Epithelial cell of proximal tubule (primary cell): ENCODE data around the gene HOXB3. TPM values are rescaled to one million over a fixed set of nuclear protein-coding genes. Genes with fewer than 3 reads are reported as not detected.

ENCODE experiments used
- DNase-seq: peaks from one replicate; pipeline ENCODE4 v3.0.0-alpha.2; 2011; ENCODE audit warnings: low read depth
- H3K4me3 ChIP-seq: 2 replicates; pipeline ENCODE4 v1.5.1; 2011; ENCODE audit warnings: low read depth, mild to moderate bottlenecking, low read length
- total RNA-seq: library from RNA; depleted of rRNA; stranded (reverse); fragments of >200 nt; gene quantifications from 2 replicates; pipeline ENCODE4 v1.2.3, GENCODE V29; 2015
- TF ChIP-seq, protein P1 (sequence below): conservative IDR thresholded peaks from 2 replicates; pipeline ENCODE4 v1.5.1; 2012; ENCODE audit warnings: low read depth, mild to moderate bottlenecking, low read length

HOXB3 gene
- total RNA-seq, 1 donor from 2014 or later = 49.9 TPM

DNA sequence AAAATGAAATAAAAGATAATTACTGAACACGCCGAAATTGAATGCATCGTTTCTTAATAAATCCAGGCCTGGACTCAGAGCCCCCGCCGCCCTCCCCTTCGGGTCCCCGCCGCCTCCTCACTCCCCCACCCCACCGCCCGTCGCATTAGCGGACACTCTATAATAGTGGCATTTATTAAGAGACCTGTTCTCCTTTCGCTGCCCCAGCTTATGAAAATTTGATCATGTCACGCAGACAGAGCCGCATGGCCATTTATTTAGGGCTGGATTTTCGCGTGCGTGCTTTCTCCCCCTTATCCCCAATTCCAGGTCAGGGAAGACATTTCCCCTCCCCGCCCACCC, 38.9 kb downstream of the HOXB3 start:
- DNase-seq = no peak
- no peak overlapping the region for H3K4me3 ChIP-seq
- TF ChIP-seq, protein P1, sequence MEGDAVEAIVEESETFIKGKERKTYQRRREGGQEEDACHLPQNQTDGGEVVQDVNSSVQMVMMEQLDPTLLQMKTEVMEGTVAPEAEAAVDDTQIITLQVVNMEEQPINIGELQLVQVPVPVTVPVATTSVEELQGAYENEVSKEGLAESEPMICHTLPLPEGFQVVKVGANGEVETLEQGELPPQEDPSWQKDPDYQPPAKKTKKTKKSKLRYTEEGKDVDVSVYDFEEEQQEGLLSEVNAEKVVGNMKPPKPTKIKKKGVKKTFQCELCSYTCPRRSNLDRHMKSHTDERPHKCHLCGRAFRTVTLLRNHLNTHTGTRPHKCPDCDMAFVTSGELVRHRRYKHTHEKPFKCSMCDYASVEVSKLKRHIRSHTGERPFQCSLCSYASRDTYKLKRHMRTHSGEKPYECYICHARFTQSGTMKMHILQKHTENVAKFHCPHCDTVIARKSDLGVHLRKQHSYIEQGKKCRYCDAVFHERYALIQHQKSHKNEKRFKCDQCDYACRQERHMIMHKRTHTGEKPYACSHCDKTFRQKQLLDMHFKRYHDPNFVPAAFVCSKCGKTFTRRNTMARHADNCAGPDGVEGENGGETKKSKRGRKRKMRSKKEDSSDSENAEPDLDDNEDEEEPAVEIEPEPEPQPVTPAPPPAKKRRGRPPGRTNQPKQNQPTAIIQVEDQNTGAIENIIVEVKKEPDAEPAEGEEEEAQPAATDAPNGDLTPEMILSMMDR = no peak

DNA sequence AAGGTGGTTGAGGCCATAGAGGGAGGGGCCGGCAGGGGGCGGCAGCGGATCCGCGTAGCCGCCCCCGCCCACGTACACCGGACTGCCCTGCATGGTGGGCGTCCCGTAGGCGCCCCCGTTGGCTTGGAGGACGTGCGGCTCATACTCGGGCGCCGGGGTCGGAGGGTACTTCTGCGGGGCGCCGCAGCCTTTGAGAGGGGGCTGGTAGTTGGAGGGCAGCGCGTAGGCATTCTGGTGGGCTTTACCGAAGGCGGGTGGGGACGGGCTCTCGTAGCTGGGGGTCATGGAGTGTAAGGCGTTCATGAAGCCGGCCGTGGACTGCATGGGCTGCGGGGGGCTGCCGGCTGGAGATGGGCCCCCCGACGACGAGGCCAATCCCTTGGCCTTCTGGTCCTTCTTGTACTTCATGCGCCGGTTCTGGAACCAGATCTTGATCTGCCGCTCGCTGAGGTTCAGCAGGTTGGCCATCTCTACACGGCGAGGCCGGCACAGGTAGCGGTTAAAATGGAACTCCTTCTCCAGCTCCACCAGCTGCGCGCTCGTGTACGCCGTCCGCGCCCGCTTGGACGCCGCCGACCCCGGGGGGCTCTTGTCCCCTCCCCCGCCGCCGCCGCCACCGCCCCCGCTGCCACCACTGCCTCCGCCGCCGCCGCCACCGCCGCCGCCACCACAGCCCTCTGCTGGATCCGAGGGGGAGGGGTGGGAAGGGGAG, 39.4 kb downstream of the HOXB3 start:
- peak overlapping the region; percentile 9 for H3K4me3 ChIP-seq
- DNase-seq = no peak
- TF ChIP-seq, protein P1 = no peak

DNA sequence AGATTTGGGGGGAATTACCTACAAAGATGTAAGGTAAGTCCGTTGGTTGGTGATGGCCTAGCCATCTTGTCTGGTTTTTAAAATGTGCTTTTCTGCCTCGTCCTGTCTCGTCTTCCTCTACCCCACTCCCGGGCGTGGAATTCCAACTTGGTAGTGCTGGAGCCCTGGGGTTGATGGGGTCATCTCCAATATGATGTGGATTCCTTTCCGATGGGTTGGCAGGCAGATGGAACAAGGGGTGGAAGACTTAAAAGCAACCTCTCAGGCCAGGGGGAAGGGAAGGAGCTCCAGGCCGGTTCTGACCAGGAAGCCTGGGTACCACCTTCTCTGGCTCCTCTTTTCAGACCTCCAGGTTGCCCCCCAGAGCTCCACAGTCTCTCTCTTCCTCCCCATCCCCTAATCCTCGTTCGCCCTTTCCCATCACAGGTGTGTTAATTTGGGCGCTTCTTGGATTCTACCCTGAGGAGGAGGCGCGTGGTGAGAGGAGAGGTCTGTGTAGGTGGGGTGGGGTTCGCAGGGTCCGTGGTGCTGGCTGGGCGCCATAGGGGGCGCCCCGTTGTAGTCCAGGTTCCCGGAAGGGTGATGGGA, 40.0 kb downstream of the HOXB3 start:
- no peak for DNase-seq
- TF ChIP-seq, protein P1 = peak; percentile 23
- peak overlapping the region; percentile 9 for H3K4me3 ChIP-seq

DNA sequence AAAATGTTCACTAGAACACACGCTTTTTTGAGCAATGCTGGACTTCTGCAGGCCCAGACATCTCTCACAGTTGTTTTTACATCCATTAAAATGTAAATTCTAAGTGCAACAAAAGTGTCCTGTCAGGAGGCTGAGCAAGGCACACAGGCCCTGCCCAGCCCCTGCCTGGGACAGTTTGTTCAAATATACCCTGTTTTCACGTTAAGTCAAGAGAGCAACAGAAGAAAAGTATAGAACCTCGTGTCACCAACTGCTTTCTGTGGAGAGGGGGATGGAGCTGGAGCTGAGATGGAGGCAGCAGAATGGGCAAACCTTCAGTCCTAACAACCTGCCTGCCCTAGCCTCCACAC, 40.8 kb downstream of the HOXB3 start:
- DNase-seq = no peak
- H3K4me3 ChIP-seq = no peak overlapping the region
- TF ChIP-seq, protein P1 = no peak

DNA sequence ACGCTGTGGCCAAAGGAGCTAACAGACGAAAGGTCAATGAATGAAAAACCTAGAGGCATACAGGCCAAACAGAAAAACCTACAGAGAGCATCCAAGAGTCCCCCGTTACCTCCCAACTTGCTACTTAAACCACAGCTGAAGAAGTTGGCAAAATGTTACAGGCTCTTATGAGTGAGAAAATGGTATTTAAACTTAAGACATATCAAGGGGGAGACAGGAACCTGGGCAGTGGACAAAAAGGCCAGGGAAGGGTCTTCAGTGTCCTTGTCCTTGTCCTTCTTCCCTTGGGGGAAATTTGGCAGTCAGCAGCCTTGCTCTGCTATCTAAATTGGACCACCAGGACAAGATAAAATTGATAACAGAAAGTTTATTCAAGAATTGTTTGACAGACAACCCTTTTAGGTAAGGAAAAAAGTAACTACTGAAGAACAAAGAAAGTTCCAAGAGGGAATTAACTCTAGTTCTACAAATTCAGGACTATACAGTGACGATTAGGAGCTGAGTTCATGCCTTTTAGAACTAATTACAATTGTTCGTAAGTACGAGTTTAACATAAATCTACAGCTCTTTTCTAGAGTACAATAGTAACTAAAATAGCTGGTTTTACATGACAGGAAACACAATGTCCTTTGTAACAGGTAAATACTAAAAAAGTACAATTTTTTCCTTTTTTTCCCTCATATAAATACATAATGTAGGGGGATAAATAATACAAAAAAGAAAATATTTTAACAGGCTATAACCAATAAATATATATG, 41.3 kb downstream of the HOXB3 start:
- DNase-seq = no peak
- TF ChIP-seq, protein P1 = no peak

DNA sequence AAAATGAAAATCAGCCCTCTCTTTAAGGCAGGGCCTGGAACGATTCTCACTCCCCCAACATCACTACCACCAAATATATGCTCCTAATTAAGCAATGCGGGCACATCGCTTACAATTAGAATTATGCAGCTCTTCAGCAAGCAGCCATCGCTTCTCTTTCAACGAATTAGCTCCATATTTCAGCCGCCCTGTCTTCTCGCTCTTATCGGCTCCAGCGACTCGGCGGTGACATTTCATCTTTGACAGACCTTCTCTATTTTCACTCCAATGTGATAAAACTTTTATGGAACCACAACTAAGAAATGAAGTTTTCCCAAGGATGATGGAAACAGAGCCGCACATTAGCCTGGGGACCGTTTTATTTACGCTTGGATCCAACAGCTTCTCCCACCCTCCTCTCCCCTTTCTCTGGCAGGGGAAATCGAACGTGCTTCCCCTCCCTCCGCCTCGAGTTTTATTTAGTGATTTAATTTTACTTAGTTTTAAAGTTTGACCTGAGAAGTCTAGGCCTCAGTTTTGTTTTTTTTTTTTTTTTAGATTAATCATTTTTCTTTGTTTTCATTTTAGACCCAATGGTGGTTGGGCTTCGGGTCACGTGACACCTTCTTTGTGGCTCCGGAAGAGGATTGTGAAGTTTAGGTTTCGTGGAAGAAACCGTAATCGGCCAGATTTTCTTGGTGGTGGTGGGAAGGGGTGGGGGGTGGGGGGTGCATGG, 42.1 kb downstream of the HOXB3 start:
- no peak for DNase-seq
- H3K4me3 ChIP-seq = peak overlapping the region; percentile 35
- TF ChIP-seq, protein P1 = no peak

More for the DNA sequence above, 41.3 kb downstream of the HOXB3 start:
- peak overlapping the region; percentile 10 for H3K4me3 ChIP-seq
